H1 (cell line): ENCODE results near the gene NETO1. TPM values are rescaled to one million over a fixed set of nuclear protein-coding genes. Genes with fewer than 3 reads are reported as not detected.

ENCODE experiments used
- CTCF ChIA-PET: fragments of 300-600 bp; sonication (Branson Sonifier 250); formaldehyde crosslinking; loops from one replicate; lab custom pipeline; 2021; ENCODE audit not compliant: partially characterized antibody; lab: Charles Lee
- POLR2A ChIA-PET: fragments of 300-600 bp; sonication (Branson Sonifier 250); formaldehyde crosslinking; loops from one replicate; lab custom pipeline; 2021; ENCODE audit warnings: inconsistent platforms; ENCODE audit not compliant: partially characterized antibody; lab: Charles Lee
- DNase-seq, 2 experiments: peaks; one replicate each; pipeline versions ENCODE4 v3.0.0 to v3.0.0-alpha.2; 2010 to 2022; ENCODE audit warnings: low spot score in 2 of 2, low read depth in 1 of 2, mixed read lengths in 1 of 2
- FAIRE-seq: peaks from 2 replicates; lab custom pipeline; 2011; peaks lifted over from hg19 to GRCh38; lab: Jason Lieb, UNC
- H2AFZ ChIP-seq: 2 replicates; pipeline ENCODE4 v1.8.1; 2012; ENCODE audit warnings: low read length, inconsistent platforms
- H2AK5ac ChIP-seq: 2 replicates; pipeline ENCODE4 v1.6.1; 2013; ENCODE audit warnings: low read depth, low read length
- H2BK120ac ChIP-seq: replicated peaks from 2 replicates; pipeline ENCODE3; 2013; ENCODE audit warnings: low read depth, low read length, inconsistent platforms
- H2BK12ac ChIP-seq: 2 replicates; pipeline ENCODE4 v1.6.1; 2013; ENCODE audit warnings: low read depth, low read length
- H2BK15ac ChIP-seq: 2 replicates; pipeline ENCODE4 v1.6.1; 2013; ENCODE audit warnings: low read length
- H2BK20ac ChIP-seq: 2 replicates; pipeline ENCODE4 v1.6.1; 2013; ENCODE audit warnings: low read length
- H2BK5ac ChIP-seq: 2 replicates; pipeline ENCODE4 v1.6.1; 2013; ENCODE audit warnings: low read depth, low read length
- H3K14ac ChIP-seq: 2 replicates; pipeline ENCODE4 v1.6.1; 2013; ENCODE audit warnings: inconsistent platforms; ENCODE audit not compliant: insufficient read length
- H3K18ac ChIP-seq: 2 replicates; pipeline ENCODE4 v1.6.1; 2013; ENCODE audit warnings: low read length; ENCODE audit errors: extremely low read depth
- H3K23ac ChIP-seq: 2 replicates; pipeline ENCODE4 v1.6.1; 2013; ENCODE audit warnings: inconsistent platforms; ENCODE audit not compliant: insufficient read length
- H3K23me2 ChIP-seq: 2 replicates; pipeline ENCODE4 v1.6.1; 2013; ENCODE audit warnings: low read depth, low read length
- H3K27ac ChIP-seq: 2 replicates; pipeline ENCODE4 v1.6.1; 2011; ENCODE audit warnings: low read depth, low read length, inconsistent platforms
- H3K27me3 ChIP-seq, 4 experiments: replicated peaks in 1 of 4; 1 replicate in 1 of 4; 2 replicates in 3 of 4; pipeline versions ENCODE4 v1.6.1 to v1.8.1; 2011 to 2013; ENCODE audit warnings: low read length in 3 of 4, mild to moderate bottlenecking in 3 of 4, inconsistent platforms in 2 of 4, mixed read lengths in 2 of 4, moderate library complexity in 1 of 4; ENCODE audit not compliant: control insufficient read depth in 3 of 4, insufficient read depth in 3 of 4; ENCODE audit errors: extremely low read depth in 1 of 4
- H3K36me3 ChIP-seq, 4 experiments: 2 replicates each; pipeline versions ENCODE4 v1.6.1 to v1.8.1; 2011 to 2013; ENCODE audit warnings: mild to moderate bottlenecking in 4 of 4, low read length in 3 of 4, moderate library complexity in 2 of 4, control low read depth in 1 of 4, inconsistent platforms in 1 of 4; ENCODE audit not compliant: insufficient read depth in 4 of 4, control insufficient read depth in 2 of 4
- H3K4ac ChIP-seq: replicated peaks from 2 replicates; pipeline ENCODE3; 2013; ENCODE audit warnings: low read length, low read depth, mixed read lengths, inconsistent platforms; ENCODE audit not compliant: insufficient read length
- H3K4me1 ChIP-seq, 4 experiments: replicated peaks in 1 of 4; 1 replicate in 1 of 4; 2 replicates in 3 of 4; pipeline versions ENCODE4 v1.6.1 to v1.8.1; 2011 to 2013; ENCODE audit warnings: low read length in 3 of 4, inconsistent platforms in 2 of 4, mixed read lengths in 1 of 4; ENCODE audit not compliant: insufficient read depth in 4 of 4, control insufficient read depth in 3 of 4
- H3K4me2 ChIP-seq, 2 experiments: 2 replicates each; pipeline versions ENCODE4 v1.6.1 to v1.8.1; 2011 to 2013; ENCODE audit warnings: low read depth in 2 of 2, low read length in 2 of 2, control low read depth in 1 of 2, inconsistent platforms in 1 of 2, mild to moderate bottlenecking in 1 of 2; ENCODE audit not compliant: insufficient read depth in 1 of 2
- H3K4me3 ChIP-seq, 4 experiments: fragments of 200-600, 300-600 bp in 1 of 4; sonication (generic), shearing (Covaris generic), sonication (Bioruptor Twin) in 1 of 4; 2 replicates each; pipeline versions ENCODE4 v1.5.1 to v1.8.1; 2011 to 2016; ENCODE audit warnings: low read length in 4 of 4, low read depth in 3 of 4, control low read depth in 2 of 4, inconsistent platforms in 2 of 4, mild to moderate bottlenecking in 2 of 4, mixed read lengths in 1 of 4, moderate library complexity in 1 of 4; ENCODE audit not compliant: insufficient read depth in 2 of 4; ENCODE audit errors: extremely low read depth in 1 of 4
- H3K56ac ChIP-seq: replicated peaks from 2 replicates; pipeline ENCODE3; 2013; ENCODE audit warnings: low read depth, mild to moderate bottlenecking, mixed read lengths, low read length, inconsistent platforms; ENCODE audit not compliant: insufficient read length
- H3K79me1 ChIP-seq: 2 replicates; pipeline ENCODE4 v1.6.1; 2013; ENCODE audit warnings: low read depth, low read length, control low read depth
- H3K79me2 ChIP-seq, 2 experiments: 2 replicates each; pipeline versions ENCODE4 v1.6.1 to v1.8.1; 2012 to 2013; ENCODE audit warnings: low read length in 2 of 2, mild to moderate bottlenecking in 2 of 2, inconsistent platforms in 1 of 2; ENCODE audit not compliant: insufficient read depth in 2 of 2, control insufficient read depth in 1 of 2
- H3K9ac ChIP-seq, 4 experiments: replicated peaks in 1 of 4; 1 replicate in 1 of 4; 2 replicates in 3 of 4; pipeline versions ENCODE4 v1.6.1 to v1.8.1; 2011 to 2013; ENCODE audit warnings: low read depth in 3 of 4, low read length in 3 of 4, control low read depth in 2 of 4, mild to moderate bottlenecking in 2 of 4, moderate library complexity in 2 of 4, inconsistent platforms in 1 of 4; ENCODE audit errors: extremely low read depth in 1 of 4
- H3K9me3 ChIP-seq, 2 experiments: 2 replicates each; pipeline versions ENCODE4 v1.6.1 to v1.8.1; 2012 to 2013; ENCODE audit warnings: mild to moderate bottlenecking in 2 of 2, moderate library complexity in 2 of 2, control low read depth in 1 of 2, inconsistent platforms in 1 of 2, low read depth in 1 of 2, low read length in 1 of 2, mixed read lengths in 1 of 2; ENCODE audit not compliant: insufficient read depth in 2 of 2
- H4K20me1 ChIP-seq, 2 experiments: replicated peaks in 1 of 2; 2 replicates each; pipeline versions ENCODE3 to v1.8.1; 2011 to 2013; ENCODE audit warnings: inconsistent platforms in 2 of 2, low read length in 2 of 2, mild to moderate bottlenecking in 1 of 2; ENCODE audit not compliant: insufficient read depth in 2 of 2, control insufficient read depth in 1 of 2
- H4K5ac ChIP-seq: 2 replicates; pipeline ENCODE4 v1.6.1; 2013; ENCODE audit warnings: low read length, low read depth, mixed read lengths, inconsistent platforms; ENCODE audit not compliant: insufficient read length
- H4K8ac ChIP-seq: 2 replicates; pipeline ENCODE4 v1.8.0; 2013; ENCODE audit warnings: mild to moderate bottlenecking, moderate library complexity, low read length, inconsistent platforms; ENCODE audit not compliant: insufficient read depth; ENCODE audit errors: extremely low read depth
- H4K91ac ChIP-seq: replicated peaks from 2 replicates; pipeline ENCODE3; 2013; ENCODE audit warnings: low read length, mixed read lengths, inconsistent platforms; ENCODE audit not compliant: insufficient read length
- HDAC2 ChIP-seq, 2 experiments: fragments of 300-600 bp in 1 of 2; sonication (generic) in 1 of 2; IDR thresholded peaks; 2 replicates each; pipeline ENCODE4 v1.6.1; 2011 to 2012; ENCODE audit warnings: low read depth in 2 of 2, low read length in 2 of 2, mild to moderate bottlenecking in 2 of 2, moderate library complexity in 2 of 2, borderline replicate concordance in 1 of 2, inconsistent platforms in 1 of 2
- KDM1A ChIP-seq: fragments of 200-600, 300-600 bp; sonication (generic); IDR thresholded peaks from 2 replicates; pipeline ENCODE4 v1.7.1; 2016; ENCODE audit warnings: mild to moderate bottlenecking, low read length, borderline replicate concordance
- NRF1 ChIP-seq: IDR thresholded peaks from 2 replicates; pipeline ENCODE4 v1.6.1; 2011; ENCODE audit warnings: mild to moderate bottlenecking, low read depth, low read length, improper control_type of control experiment
- SRF ChIP-seq: IDR thresholded peaks from 2 replicates; pipeline ENCODE4 v1.6.1; 2011; ENCODE audit warnings: mild to moderate bottlenecking, low read depth, low read length, moderate library complexity
- ZNF274 ChIP-seq: IDR thresholded peaks from 2 replicates; pipeline ENCODE4 v1.7.0; 2012; ENCODE audit warnings: low read length, borderline replicate concordance; ENCODE audit errors: extremely low read depth
- WGBS, 2 experiments: shearing (Covaris generic) in 1 of 2; methylation state at CpG; one replicate each; pipeline versions ENCODE4 v1.1.6 to v1.1.7; 2013 to 2015; ENCODE audit warnings: low lambda C conversion rate in 2 of 2, mixed read lengths in 2 of 2, inconsistent platforms in 1 of 2, low coverage in 1 of 2, missing lambda C conversion rate in 1 of 2; ENCODE audit not compliant: insufficient replicate concordance in 2 of 2, insufficient coverage in 1 of 2, insufficient read length in 1 of 2; ENCODE audit errors: extremely low coverage in 1 of 2, missing lambda C conversion rate in 1 of 2; 5-methylcytosine and 5-hydroxymethylcytosine counted together
- polyA plus RNA-seq, 7 experiments: library from polyadenylated mRNA; depleted of rRNA in 3 of 7; stranded (reverse) in 5 of 7; unstranded in 2 of 7; fragments of >200 nt in 5 of 7; fragments of 200-250 nt in 2 of 7; gene quantifications; 1 replicate in 5 of 7; 2 replicates in 1 of 7; 4 replicates in 1 of 7; pipeline versions ENCODE4 v1.2.1 to v1.2.3, GENCODE V29; 2011 to 2013; ENCODE audit warnings: missing spikeins in 2 of 7, mixed read lengths in 2 of 7
- total RNA-seq: library from RNA; stranded (reverse); fragmentation: NEBNext Ultra II Directional; extraction: Animal tissue kit (Norgen Biotek cat#: 25700); gene quantifications from 2 replicates; pipeline ENCODE4 v1.2.1, GENCODE V29; 2021

The NETO1 gene
- total and polyA plus RNA-seq, 2 of the 8 experiments (the other 6 are each of a cell fraction or from before 2014, with no cell fraction given) = 3.0 to 19.3 TPM

- Histone ChIP-seq H2BK12ac (no peak overlapping the region), H2BK15ac (no peak overlapping the region), H3K9ac (no peak overlapping the region), H2AK5ac (no peak overlapping the region), H3K14ac (no peak overlapping the region), H3K27me3 (no peaks in the 10 kb centered on the region), H3K36me3 (no peaks in the 10 kb centered on the region), H4K5ac (no peak overlapping the region), H2BK20ac (no peak overlapping the region), H2AFZ (no peak overlapping the region), H2BK5ac (no peak overlapping the region), H3K23ac (no peak overlapping the region), H4K20me1 (no peaks in the 10 kb centered on the region), H3K27ac (no peak overlapping the region), H3K4me1 (no peaks in the 10 kb centered on the region), H3K79me2 (no peaks in the 10 kb centered on the region), H3K9me3 (no peaks in the 10 kb centered on the region), H3K23me2 (no peaks in the 10 kb centered on the region), H3K79me1 (no peaks in the 10 kb centered on the region), H3K18ac (no peak overlapping the region), H3K4me3 (no peak overlapping the region), H4K91ac (no peak overlapping the region), H4K8ac (no peak overlapping the region), H3K56ac (no peak overlapping the region), H2BK120ac (no peak overlapping the region), H3K4ac (no peak overlapping the region), H3K4me2 (no peak overlapping the region)
- ChIA-PET CTCF (interaction anchor here (0.7 kb wide), 1 partner anchor 1361 kb away, joined by 3 read pairs; no protein-coding TSS in a partner anchor), POLR2A (no interaction called here)
- no peak for DNase-seq
- 95% methylated on average over 2 of the region's 2 CpGs; no CpG with 5 or more reads in 1 of the 2 experiments for whole genome bisulfite sequencing, 2 experiments
- TF ChIP-seq KDM1A (no peak), HDAC2 (IDR thresholded peaks at IDR 0.05; ENCODE audit: borderline replicate concordance in 1 of 2, low read depth in 2 of 2, low read length in 2 of 2) (no peak), ZNF274 (no peak), NRF1 (no peak), SRF (no peak)
- no peak for FAIRE-seq
Observed at GRCh38 chr18:72774914-72775313, 92.9 kb downstream of the NETO1 start.
